GM12891 (cell line): ENCODE data around the gene RAB20.

Experiments
- POLR2A ChIP-seq: IDR thresholded peaks from 2 replicates; pipeline ENCODE4 v1.6.1; 2011; ENCODE audit warnings: low read depth, low read length, control low read depth
- TAF1 ChIP-seq: IDR thresholded peaks from 2 replicates; pipeline ENCODE4 v1.6.1; 2011; ENCODE audit warnings: low read depth, low read length, control low read depth

- TF ChIP-seq POLR2A = no peak
- TF ChIP-seq TAF1 = no peak
Observed at GRCh38 chr13:110562696-110563462, 1.4 kb upstream of the RAB20 start.
